CD4-positive, alpha-beta T cell treated with Interleukin-17A for 4 hours (primary cell): Measurements from ENCODE around the gene COPB1.
"Not testable (repeated sequence)": the region's sequence is repeated elsewhere in the genome, so short reads cannot be mapped to it uniquely, and the experiment has no call there.

Experiments used
- DNase-seq: peaks from one replicate; pipeline ENCODE4 v3.0.0-alpha.2; 2020; ENCODE audit warnings: mixed read lengths

Gene COPB1, protein sequence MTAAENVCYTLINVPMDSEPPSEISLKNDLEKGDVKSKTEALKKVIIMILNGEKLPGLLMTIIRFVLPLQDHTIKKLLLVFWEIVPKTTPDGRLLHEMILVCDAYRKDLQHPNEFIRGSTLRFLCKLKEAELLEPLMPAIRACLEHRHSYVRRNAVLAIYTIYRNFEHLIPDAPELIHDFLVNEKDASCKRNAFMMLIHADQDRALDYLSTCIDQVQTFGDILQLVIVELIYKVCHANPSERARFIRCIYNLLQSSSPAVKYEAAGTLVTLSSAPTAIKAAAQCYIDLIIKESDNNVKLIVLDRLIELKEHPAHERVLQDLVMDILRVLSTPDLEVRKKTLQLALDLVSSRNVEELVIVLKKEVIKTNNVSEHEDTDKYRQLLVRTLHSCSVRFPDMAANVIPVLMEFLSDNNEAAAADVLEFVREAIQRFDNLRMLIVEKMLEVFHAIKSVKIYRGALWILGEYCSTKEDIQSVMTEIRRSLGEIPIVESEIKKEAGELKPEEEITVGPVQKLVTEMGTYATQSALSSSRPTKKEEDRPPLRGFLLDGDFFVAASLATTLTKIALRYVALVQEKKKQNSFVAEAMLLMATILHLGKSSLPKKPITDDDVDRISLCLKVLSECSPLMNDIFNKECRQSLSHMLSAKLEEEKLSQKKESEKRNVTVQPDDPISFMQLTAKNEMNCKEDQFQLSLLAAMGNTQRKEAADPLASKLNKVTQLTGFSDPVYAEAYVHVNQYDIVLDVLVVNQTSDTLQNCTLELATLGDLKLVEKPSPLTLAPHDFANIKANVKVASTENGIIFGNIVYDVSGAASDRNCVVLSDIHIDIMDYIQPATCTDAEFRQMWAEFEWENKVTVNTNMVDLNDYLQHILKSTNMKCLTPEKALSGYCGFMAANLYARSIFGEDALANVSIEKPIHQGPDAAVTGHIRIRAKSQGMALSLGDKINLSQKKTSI

GRCh38 chr11:14499560-14500180 lies at the start of gene COPB1:
Gene COPB1 (minus strand): TSS chr11:14499811. CDS start chr11:14498928, 883 bp downstream.
- DNase-seq, result peak; percentile 94

DNA sequence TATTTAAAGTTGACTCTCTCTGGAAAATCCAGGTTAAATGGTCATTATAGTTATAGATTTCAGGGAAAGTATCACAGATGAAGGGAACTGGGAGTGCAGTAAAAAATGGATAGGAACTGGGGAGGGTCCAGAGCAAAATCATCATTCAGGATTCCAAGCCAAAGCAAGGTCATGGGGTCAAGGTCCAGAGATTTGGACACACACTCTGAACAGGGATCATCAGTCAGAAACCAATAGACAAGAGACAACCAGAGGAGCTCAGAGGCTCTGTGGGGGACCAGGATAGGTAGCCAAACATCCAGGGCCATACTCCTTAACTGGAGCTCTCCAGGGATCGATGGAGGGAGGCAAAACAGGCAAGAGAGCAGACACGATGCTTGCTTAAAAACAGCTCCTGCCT lies 47.8 kb upstream of the COPB1 start:
- no peak for DNase-seq

DNA sequence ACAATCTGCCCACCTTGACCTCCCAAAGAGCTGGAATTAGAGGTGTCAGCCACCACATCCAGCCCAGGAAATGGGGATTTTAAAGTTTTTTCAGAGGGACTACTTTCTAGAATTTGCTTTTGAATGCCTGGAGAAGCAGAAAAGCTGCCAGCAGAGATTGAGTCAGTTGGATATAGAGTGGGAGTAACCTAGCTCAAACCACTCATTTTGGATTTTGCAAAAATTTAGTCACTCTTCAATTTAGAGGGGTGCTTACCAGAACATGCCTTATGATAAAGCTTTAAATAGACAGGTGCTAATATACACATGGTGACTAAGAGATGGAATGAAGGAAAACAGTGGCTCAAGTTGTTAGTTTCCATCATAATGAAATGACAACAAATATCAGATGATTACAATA lies 47.1 kb upstream of the COPB1 start:
- no peak for DNase-seq

GRCh38 chr11:14544611-14545010 lies 45.0 kb upstream of the COPB1 start:
- DNase-seq, result no peak

- DNase-seq, result no peak
These were observed 43.6 kb upstream of the COPB1 start for GRCh38 chr11:14543260-14543659.

DNA sequence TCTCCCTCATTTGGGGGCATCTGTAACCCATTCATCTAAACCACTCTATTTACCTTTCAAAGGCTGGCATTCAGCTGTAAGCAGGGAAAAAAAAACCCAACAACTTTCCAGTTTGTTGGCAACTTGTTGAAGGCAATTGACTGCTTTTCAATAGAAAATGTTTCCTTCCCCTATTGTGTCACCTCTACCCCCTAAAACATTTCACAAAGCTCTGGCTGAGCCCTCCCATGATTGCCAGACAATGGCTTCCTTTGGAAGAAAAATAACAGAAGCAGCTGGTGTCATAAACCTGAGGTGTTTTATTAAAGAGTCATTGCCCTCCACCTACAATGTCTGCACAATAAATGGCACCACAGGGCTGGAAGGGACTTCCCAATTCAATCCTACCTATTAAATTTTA lies 42.7 kb upstream of the COPB1 start:
- DNase-seq, result no peak

- DNase-seq, result no peak
These were observed 41.8 kb upstream of the COPB1 start for GRCh38 chr11:14541192-14541947.

DNA sequence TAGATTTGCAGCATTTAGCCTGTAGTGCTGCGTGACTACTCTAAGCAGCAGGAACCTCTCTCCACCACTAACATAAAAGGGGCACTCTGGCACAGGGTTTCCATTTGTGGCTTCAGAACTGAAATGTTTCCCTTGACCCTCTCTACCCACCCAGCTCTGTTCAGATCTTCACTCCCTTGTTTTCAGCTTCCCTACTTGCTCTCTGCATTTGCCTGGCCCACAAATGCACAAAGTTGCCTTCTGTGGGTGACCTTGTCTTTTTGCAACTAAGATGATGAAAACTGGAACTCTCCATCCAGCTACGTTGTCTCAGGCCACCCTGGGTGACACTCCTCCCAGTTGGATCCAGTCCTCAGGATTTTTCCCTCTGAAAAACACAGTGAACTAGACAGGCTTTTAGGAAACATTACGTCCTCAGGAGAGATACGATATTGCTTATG lies 40.4 kb upstream of the COPB1 start:
- no peak for DNase-seq

DNA sequence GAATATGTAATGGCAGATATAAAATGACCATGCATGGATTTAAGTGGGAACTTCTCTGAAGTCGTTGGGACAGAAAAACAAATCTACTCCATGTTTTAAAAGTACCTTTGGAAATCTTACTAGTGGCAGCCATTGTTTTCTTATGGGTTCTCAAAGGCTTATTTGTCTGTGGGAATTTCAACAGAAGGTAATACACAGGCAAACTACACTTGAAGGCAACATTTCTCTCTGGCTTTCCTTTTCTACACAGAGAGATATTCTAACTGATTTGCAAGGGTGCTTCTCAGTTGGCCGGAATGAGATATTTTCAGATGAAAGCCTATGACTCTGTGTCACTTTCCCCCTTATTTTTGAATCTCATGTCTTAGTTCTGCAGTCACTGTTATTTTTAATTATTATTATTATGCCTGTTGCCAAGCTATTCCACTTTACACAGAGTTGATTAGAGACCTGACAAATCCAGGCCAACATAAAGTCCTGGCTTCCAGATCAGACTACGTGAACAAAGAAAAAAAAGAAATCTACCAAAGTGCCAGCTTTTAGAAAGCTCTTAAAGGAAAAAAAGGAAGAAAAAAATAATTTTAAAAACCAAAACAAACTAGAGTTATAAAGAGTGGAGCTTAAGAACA lies 39.4 kb upstream of the COPB1 start:
- no peak for DNase-seq

- DNase-seq, result no peak
These were observed 38.8 kb upstream of the COPB1 start for GRCh38 chr11:14538271-14538925.

- DNase-seq, result peak; percentile 66
These were observed 37.6 kb upstream of the COPB1 start for GRCh38 chr11:14537134-14537599.

DNA sequence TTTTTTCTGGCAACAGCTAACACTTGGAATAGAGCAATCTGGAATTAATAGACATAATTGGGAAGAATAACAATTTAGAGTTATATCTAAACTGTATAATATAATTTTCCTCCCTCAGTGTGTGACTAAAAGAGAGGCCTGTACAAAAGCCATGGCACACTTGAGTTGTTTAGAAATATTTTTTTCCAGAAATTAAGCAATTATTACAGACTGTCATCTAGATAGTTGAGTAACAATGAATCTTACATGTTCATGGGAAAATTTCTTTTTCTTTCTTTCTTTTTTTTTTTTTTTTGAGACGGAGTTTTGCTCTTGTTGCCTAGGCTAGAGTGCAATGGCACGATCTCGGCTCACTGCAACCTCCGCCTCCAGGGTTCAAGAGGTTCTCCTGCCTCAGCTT lies 35.6 kb upstream of the COPB1 start:
- DNase-seq, result not testable (repeated sequence)

DNA sequence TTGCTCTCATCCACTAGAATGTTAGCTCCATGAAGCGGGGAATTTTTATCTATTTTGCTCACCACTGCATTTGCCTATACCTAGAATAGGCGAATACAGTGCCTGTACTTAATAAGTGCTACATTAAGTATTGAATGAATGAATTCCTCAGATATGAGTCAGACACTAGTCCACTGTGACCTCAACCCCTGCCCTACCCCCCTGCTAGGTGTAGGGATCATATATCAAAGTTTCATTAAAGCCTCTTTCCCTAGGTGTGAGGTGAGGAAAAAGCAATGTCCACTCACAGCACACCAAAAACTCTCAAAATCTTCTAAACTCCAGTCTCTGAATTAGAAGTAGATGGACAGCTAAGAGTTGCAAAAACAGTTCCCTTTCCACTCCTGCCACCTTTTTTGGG lies 30.3 kb upstream of the COPB1 start:
- DNase-seq, result no peak

GRCh38 chr11:14529321-14529720 lies 29.7 kb upstream of the COPB1 start:
- DNase-seq, result no peak

- DNase-seq, result no peak
These were observed 23.2 kb upstream of the COPB1 start for GRCh38 chr11:14522801-14523200.

DNA sequence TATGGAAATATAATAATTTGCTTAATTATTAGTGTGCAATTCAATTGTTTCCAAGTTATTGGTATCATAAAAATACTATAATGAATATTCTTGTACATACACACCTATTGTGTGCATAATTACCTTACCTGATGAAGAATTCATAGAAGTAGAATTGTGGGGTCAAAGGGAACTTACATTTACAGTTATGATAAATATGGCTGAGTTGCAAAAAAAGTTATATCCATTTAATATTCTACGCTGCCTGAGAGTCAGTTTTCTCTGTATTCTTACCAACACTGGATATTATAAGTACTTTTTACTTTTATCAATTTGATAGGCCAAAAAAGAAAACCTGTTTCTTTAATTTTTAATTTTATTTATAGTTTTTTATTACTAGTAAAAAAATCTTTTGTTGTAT lies 22.6 kb upstream of the COPB1 start:
- no peak for DNase-seq

DNA sequence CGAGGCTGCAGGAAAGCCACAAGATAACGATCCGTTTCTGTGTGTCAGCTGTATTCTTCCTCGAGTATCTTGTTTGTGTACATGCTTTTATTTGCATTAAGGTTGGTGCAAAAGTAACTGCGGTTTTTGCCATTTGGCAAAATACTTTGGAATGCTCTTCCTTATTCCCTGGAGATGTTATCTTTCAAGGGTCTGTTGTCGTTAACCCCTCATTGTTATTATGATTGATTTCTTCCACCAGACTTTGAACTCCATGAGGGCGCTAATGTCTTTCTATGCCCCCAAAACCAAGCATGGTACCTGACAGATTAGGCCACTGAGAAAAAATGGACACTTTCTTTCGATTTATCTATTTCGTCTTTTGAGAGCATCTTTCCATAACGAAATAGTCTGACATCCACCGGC lies 21.1 kb upstream of the COPB1 start:
- DNase-seq, result no peak

- peak; percentile 91 for DNase-seq
These were observed 20.5 kb upstream of the COPB1 start, which contains the start of gene PSMA1 for GRCh38 chr11:14519917-14520746. Gene PSMA1 (minus strand): TSS chr11:14520386. CDS start chr11:14520299, 87 bp downstream.

GRCh38 chr11:14519597-14519916 lies 19.9 kb upstream of the COPB1 start:
- peak; percentile 26 for DNase-seq

GRCh38 chr11:14518820-14519219 lies 19.2 kb upstream of the COPB1 start:
- no peak for DNase-seq
